HG02588 (cell line): Measurements from ENCODE around the gene LDB2.
"Not testable (repeated sequence)": the region's sequence is repeated elsewhere in the genome, so short reads cannot be mapped to it uniquely, and the experiment has no call there.

ENCODE experiments used
- ATAC-seq: cut with Tn5 transposase; IDR thresholded peaks from one replicate; pipeline ENCODE4 v1.9.1; 2021; ENCODE audit warnings: mild to moderate bottlenecking, moderate library complexity; ENCODE audit not compliant: unreplicated experiment

The LDB2 gene

DNA sequence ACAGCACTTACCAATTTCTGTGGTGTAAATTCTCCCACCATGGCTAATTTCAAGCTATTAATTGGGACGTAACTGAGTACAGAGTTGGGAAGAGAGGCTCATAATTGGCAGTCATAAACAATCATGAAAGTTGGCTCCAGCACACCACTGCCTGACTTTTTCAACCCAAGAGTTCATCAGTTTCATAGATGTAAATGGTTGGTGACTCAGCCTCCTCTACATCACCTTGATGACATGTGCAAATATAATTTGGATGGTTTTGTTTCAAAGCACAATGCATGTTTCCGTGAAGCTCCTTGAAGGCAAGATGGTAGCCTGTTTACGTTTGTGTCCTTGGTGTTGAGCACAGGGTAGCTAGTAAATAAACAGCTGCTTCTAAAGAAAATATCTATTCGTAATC is 235.1 kb downstream of the LDB2 start:
- ATAC-seq: no peak

DNA sequence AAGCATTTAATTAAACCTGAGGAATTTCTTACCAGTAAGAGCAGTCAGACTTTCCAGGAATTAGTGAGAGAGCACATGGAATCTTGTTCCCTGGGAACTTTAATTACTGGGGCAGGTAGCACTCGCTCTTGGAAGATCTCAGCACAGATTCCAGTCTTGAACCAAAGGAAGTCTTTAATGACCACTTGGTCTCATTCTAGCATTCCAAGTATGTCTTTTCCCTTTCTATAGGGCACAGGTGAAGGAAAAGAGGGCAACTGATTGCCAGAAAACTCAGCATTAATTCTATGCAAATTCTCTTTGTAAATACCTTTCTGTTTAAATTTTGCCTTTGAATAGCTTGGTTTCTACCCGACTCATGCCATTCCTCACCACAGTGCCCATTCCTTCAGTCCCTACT is 236.6 kb downstream of the LDB2 start:
- ATAC-seq: no peak

DNA sequence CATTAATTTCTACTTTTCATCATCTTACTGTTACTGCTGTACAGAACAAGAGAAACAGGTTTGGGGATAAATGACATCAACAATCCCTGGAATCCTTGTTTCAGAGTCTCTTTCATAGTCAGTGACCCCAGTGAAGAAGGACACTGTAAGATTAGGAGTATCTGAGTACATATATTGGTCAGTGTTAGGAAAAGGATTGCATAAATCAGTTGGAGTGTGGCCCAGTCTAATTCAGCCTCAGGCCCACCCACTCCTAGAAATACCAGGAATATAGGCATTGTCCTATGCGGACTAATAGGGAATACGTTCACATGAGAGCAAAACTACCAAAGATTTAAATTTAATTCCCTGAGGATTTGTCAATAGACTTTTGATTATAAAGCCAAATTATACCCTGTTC is 237.8 kb downstream of the LDB2 start:
- no peak for ATAC-seq

DNA sequence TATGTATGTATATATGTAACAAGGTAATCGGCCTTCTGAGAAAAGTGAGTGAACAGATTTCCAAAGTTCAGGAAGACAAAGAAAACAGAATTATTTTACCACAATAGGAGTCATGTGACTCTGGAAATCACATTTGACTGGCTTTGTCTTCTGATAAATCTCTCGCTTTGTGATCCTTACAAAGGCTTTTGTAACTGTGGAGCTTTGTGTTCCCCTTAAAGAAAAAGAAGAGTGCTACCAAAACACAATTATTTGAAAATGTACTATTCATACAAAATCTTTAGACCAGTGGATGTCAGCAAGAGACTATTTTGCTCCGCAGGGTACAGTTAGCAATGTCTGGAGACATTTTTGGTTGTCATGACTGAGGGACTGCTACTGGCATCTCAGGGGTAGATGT is 238.8 kb downstream of the LDB2 start:
- no peak for ATAC-seq

DNA sequence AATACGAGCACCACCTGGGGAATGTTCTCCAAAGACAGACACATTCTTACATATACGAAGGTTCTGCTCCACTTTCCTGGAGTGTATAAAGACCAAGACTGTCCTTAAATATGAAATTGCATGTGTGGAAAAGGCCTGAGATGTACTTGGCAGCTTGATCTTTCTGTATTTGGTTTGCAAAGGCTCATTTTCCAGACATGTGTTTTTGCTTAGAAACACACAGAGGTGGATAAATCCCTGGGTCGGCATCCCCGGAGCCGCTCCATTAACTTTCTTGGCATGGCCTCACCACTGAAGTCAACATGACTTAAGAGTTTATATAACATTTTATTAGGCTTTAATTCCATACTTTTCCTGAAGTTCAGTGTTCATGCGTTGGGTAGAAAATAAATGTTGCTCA is 239.4 kb downstream of the LDB2 start:
- no peak for ATAC-seq

DNA sequence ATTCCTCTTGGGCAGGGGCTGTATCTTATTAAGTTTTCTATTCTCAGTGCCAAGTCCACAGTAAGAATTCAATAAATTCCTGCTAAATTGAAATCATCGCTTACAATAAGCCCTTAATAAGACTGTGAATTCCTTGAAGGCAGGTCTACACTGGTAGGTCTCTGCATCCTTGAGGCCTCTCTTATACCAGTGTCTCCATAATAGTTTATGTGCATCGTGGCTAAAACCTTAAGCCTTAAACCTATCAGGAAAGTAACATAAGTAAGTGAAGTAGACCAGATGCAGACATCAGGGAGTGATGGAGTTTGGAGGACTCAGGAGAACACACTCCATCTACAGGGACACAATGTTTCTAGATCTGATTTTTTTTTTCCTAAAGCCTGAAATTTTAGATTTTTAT is 240.3 kb downstream of the LDB2 start:
- no peak for ATAC-seq

DNA sequence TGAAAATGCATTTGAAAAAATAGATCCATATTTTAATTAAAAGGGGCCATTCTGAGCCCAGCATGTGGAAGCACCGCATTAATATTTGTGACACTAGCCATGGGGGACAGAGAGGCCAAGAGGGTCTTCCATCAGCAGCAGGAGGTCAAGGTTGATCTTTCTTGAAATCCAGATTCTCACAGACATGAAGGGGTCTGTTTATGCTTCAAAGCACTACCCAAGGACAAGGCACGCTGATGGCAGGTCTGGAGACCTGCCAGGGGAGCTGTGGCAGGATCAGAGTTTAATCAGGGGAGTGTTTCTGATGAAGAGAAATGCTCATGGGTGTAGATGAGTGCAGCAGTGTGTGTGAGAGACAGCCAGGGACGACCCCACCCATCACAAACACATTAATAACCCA is 243.3 kb downstream of the LDB2 start:
- ATAC-seq: no peak

DNA sequence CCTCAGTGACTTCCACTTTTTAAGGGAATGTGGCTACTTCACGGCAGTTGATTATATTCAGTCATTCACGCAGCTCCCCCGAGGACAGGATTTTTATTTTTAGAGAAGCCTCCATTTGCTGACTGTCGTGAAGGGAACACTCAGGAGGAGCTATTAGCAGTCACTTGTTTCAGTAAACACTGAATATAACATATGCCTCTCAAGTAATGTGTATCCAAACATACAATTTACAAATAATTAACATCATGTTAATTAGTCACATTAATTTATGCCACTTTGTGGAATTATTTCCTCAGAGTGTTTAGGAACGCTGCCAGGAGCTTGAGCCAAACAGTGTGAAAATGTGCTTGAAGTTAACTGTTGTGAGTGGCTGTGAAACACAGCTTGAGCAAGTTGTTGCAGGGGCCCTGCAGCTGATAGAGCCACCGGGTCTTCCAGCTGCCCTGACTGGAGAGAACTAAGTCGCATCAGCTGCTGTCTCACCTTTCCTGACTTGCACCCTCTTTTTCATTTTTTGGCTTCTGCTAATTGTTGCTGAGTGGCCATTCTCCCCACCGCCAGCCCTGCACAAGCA is 245.6 kb downstream of the LDB2 start:
- no peak for ATAC-seq

DNA sequence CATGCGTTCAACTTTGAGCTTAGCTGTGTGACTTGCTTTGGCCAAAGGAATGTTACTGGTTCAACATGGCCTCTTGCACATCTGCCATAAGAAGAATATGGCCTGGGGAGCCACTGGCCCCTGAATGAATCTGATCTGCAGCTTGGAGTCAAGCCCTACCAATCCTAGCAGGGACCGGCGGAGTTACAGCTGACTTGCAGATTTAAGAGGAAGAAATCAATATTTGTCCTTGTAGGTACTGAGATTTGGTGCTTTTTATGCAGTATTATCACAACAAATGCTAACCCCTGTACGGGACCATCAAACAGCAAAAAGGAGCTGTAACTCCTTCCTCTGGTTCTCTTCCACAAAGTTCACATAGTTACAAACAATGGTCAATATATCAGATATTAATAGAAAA is 252.0 kb downstream of the LDB2 start:
- no peak for ATAC-seq

DNA sequence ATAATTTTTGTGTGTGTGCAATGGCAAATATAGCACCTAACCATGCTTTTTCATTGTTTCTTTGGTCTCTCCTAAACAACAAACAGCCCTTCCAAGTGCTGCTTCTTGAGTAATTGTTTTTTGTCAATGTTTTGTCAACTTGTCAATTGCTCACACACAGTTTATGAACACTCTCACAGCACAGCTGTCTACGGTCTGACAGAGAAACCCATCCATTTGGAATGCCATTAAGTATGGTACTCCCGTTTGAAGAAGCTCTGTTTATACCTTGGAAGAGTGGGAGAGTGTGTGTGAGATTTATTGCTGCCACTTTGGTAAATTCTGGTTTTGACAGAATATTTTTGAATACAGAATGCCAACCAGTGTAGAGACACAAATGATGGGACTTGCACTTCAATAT is 254.6 kb downstream of the LDB2 start:
- no peak for ATAC-seq

DNA sequence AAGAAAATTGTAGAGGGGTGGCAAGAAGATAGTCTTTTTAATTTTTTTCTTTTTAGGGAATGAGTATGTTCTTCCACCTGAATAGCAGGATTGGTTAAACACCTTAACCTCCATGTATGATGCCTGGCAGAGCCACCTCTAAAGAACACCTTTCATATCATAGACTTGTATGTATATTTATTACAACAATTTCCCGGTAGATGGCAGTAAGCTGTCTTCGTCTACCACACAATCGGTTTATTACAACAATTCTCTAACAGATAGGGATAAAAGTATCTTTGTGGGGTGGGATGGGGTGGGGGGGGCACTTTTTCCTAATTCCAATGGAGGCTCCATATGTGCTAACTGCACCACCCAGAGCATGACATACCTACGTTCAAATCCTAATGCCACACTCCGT is 255.5 kb downstream of the LDB2 start:
- no peak for ATAC-seq

DNA sequence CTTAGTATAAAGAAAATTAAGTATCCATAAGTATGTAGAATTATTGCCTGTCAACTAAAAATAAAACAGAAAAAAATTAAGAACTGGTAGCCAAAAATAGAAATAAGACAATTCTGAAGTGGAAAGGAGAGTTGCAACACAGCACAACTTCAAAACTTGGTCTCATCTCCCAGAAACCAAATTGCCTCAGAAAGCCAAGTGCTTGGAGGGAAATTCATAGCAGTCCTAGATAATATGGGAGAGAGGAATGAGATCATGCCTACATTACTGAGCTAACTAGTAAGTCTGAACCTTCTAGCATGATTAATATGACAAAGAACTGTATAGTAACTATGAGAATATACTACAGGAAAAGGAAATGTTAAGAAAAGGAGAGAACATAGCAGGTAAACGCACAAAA is 256.5 kb downstream of the LDB2 start:
- no peak for ATAC-seq

DNA sequence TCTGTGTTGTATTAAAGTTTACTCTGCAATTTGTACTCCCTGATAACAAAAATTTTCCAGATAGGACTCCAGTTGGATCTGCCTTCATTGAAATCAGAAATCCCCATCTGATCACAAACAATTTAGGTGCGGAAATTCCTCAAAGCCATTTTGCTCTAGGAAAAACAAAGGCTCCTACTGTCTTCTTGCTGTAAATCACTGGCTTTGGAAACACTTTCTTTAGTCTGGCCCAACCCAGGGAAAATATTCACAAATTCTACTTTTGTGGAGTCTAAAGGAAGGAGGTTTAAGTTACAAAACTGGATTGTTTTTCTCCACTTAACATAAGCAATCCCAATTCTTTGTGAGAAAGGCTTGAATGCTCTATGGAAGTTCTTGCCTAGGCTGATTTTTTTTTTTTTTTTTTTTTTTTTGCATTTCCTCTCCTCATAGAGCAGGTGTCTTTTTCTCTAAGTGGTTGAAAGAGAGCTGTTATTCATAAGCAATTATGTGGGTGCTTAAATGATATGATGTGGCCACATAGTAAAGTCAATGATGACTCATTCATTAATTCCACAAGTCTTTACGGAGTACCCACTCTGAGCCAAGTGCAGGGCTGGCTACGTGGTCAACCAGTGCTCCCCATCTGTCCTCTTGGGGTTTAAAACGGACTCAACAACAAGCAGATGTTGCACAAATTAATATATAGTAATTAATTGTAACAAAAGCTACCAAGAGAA is 261.4 kb downstream of the LDB2 start:
- ATAC-seq: no peak

DNA sequence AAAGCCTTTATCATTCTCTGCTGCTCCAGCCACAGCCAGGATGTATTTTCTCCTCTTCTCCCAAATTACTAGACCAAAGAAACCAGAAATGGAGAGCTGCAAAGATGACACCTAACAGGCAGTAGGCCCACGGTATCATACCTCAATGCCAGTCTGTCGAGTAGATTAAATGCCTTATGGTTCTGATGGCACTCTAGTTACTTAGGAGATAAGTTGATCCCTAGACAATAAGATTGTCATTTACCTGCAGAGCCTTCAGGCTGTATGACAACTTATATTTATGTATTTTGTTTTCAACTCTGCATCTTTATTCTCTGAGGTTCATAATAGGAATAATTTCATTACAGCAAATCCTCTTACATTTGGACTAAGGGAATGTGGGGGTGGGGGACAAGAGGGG is 262.1 kb downstream of the LDB2 start:
- ATAC-seq: no peak

DNA sequence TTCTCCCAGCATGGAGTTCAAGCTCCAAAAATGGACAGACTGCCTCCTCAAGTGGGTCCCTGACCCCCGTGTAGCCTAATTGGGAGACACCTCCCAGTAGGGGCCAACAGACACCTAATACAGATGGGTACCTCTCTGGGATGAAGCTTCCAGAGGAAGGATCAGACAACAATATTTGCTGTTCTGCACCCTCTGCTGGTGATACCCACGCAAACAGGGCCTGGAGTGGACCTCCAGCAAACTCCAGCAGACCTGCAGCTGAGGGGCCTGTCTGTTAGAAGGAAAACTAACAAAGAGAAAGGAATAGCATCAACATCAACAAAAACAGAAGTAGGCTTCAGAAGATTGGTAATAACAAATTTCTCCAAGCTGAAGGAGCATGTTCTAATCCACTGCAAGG is 269.2 kb downstream of the LDB2 start:
- not testable (repeated sequence) for ATAC-seq

DNA sequence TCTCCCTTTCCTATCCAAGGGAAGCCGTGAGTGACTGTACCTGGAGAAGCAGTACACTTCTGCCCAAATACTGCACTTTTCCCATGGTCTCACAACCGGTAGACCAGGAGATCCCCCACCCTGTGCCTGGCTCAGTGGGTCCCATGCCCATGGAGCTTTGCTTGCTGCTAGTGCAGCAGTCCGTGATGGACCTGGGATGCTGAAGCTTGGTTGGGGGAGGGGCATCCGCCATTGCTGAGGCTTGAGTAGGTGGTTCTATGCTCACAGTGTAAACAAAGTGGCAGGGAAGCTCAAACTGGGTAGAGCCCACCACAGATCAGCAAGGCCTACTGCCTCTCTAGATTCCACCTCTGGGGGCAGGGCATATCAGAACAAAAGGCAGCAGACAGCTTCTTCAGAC is 269.6 kb downstream of the LDB2 start:
- ATAC-seq: not testable (repeated sequence)

DNA sequence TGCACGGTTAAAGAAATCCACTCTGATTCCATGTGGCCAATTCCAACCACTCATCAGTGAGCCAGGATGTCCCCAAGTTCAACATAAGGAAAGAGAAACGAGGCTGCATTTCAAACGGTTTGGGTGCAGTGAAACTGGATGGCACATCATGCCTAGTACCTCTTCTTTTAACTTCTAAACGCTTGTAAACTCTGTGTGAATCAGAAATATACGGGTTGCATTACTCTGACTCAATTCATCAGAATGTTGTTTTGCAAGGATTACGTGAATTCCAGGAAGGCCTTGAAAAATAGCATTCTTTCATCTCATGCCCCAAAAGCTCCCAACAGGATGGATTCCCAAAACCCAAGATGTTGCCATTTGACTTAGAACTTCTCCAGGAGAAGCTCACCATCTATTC is 270.4 kb downstream of the LDB2 start:
- no peak for ATAC-seq

DNA sequence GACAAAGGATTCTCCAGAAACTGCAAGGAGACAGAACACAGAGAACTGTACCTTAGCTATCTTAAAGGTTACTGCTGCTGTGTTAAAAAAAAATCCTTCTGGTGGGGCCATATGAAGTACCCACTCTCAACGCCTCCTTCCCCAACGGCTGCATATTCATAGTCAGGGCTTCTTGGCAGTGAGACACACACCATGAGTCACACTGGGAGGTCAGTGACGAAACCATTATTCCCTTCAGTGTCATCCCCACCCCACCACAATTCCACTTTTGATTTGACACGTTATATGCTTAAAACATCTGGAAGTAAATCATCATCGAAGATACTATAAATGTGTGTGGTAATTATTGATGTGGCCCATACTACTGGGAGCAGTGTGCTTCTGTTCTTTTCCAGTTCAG is 271.5 kb downstream of the LDB2 start:
- ATAC-seq: no peak

DNA sequence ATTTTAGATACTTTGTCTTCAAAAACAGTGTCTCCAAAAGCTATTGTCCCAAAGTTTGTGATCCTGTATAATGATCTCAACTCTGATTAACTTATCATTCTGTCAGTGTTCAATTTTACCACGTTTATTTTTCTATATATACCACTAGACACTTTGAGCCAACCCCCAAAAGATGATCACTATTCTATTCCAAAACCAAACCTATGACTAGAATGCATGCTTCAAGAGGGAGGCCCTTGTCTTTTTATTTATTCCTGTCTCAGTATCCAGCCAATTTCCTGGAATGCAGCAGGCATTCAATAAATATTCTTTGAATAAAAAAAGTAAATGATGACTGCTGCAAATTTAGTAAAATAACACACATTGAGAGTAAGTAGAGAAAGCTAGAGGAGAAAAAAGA is 275.6 kb downstream of the LDB2 start:
- no peak for ATAC-seq

DNA sequence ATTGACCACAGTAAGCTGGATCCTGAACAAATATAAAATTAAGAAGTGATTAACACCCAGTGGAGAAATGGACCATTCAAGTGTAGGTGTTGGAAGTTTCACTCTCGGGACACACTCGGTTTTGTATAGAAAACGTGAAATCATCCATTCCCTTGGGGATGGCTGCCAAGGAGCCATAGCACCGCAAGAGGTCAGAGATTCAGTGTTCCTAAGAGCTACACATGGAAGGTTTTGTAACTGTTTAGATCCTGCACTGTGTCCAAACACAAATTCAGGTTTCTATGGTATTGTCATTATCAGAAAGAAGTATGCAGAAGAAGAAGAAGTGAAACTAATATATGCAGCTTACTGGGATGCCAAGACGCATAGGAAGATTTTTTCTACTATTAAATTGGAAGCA is 281.0 kb downstream of the LDB2 start:
- no peak for ATAC-seq

DNA sequence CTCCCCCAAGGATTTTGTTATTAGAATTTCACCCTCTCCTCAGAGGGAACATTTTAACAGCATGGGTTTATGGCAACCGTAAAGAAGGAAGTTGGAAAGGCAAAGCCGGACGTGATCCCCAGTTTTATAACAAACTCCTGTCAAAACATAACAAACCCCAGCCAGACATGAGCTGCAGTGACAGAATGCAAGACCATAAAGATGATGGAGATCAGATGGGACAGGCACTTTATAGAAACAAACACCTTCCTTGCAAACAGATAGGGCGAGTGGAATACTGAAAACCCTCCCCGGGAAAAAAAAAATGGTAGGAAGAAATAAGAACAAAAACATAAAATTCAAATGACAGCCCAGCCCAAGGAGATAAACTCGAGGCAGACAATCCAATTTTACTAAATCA is 281.4 kb downstream of the LDB2 start:
- no peak for ATAC-seq

DNA sequence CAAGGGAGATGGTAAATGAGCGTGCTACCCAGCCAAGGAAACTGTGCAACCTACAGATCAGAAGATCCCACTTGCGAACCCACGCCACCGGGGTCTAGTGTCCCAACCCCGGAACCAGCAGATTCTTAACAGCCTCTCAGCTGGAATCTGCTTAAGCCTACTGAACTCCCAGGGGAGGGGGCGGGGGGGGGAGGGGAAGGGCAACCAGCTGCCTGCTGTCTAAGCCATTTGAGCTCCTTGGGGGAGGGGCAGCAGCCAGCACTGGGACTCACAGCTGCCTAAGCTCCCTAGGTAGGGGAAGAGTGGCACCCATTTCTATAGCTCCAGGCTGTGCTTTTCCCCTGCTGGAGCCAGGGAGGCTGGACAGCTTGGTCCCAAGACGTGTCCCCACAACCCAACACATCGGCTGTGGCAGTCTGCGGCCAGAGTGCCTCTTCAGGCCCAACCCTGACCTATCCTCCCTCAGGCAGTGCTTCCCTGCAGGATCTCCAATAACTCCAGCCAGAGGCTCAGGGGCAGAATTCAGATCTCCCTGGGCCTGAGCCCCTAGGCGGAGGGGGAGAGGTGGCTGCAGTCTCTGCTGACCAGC is 289.2 kb downstream of the LDB2 start:
- no peak for ATAC-seq
